ENCODE data around the gene JARID2. TPM values are rescaled to one million over a fixed set of nuclear protein-coding genes. Genes with fewer than 3 reads are reported as not detected.

Gene JARID2
- total RNA-seq, 2 donors from 2014 or later = 9.1 to 10.7 TPM

- no peak overlapping the region for H3K9ac ChIP-seq (ENCODE audit: low read depth in 2 of 2, low read length in 2 of 2)
- H3K4me3 ChIP-seq = no peak overlapping the region
- H3K27me3 ChIP-seq = no peaks in the 10 kb centered on the region
- intact Hi-C loops (cut with DNase I) = no loop called here
- H3K36me3 ChIP-seq = no peaks in the 10 kb centered on the region
- no peak for DNase-seq
- H3K9me3 ChIP-seq = no peaks in the 10 kb centered on the region
- H3K4me1 ChIP-seq = no peaks in the 10 kb centered on the region
- H3K27ac ChIP-seq = no peak overlapping the region
- no peak for TF ChIP-seq CTCF (IDR thresholded peaks at IDR 0.05)
Measured at GRCh38 chr6:15513801-15514711, 268.2 kb downstream of the JARID2 start.

- intact Hi-C loops (cut with DNase I) = no loop called here
- H3K27me3 ChIP-seq = no peaks in the 10 kb centered on the region
- H3K27ac ChIP-seq = no peak overlapping the region
- H3K4me3 ChIP-seq = no peak overlapping the region
- H3K36me3 ChIP-seq = no peaks in the 10 kb centered on the region
- no peaks in the 10 kb centered on the region for H3K9me3 ChIP-seq
- TF ChIP-seq CTCF (IDR thresholded peaks at IDR 0.05) = no peak
- DNase-seq = no peak
- H3K9ac ChIP-seq (ENCODE audit: low read depth in 2 of 2, low read length in 2 of 2) = no peak overlapping the region
- H3K4me1 ChIP-seq = no peaks in the 10 kb centered on the region
Measured at GRCh38 chr6:15515226-15515625, 269.4 kb downstream of the JARID2 start.

GRCh38 chr6:15515660-15516375, 269.9 kb downstream of the JARID2 start:
- intact Hi-C loops (cut with DNase I) = no loop called here
- DNase-seq = no peak
- H3K27ac ChIP-seq = no peak overlapping the region
- H3K4me3 ChIP-seq = no peak overlapping the region
- no peak for TF ChIP-seq CTCF (IDR thresholded peaks at IDR 0.05)
- H3K27me3 ChIP-seq = no peaks in the 10 kb centered on the region
- no peaks in the 10 kb centered on the region for H3K4me1 ChIP-seq
- H3K9me3 ChIP-seq = no peaks in the 10 kb centered on the region
- H3K36me3 ChIP-seq = no peaks in the 10 kb centered on the region
- H3K9ac ChIP-seq (ENCODE audit: low read depth in 2 of 2, low read length in 2 of 2) = no peak overlapping the region

- no peaks in the 10 kb centered on the region for H3K4me1 ChIP-seq
- no peaks in the 10 kb centered on the region for H3K36me3 ChIP-seq
- TF ChIP-seq CTCF (IDR thresholded peaks at IDR 0.05) = no peak
- no peaks in the 10 kb centered on the region for H3K9me3 ChIP-seq
- no peak overlapping the region for H3K27ac ChIP-seq
- no peak overlapping the region for H3K4me3 ChIP-seq
- no peaks in the 10 kb centered on the region for H3K27me3 ChIP-seq
- H3K9ac ChIP-seq (ENCODE audit: low read depth in 2 of 2, low read length in 2 of 2) = no peak overlapping the region
- no peak for DNase-seq
- intact Hi-C loops (cut with DNase I) = no loop called here
Measured at GRCh38 chr6:15516378-15516777, 270.5 kb downstream of the JARID2 start.

- intact Hi-C loops (cut with DNase I) = no loop called here
- Histone ChIP-seq H3K4me1 (no peaks in the 10 kb centered on the region), H3K9ac (ENCODE audit: low read depth in 2 of 2, low read length in 2 of 2) (no peak overlapping the region), H3K27ac (no peak overlapping the region), H3K27me3 (no peaks in the 10 kb centered on the region), H3K4me3 (no peak overlapping the region), H3K36me3 (no peaks in the 10 kb centered on the region), H3K9me3 (no peaks in the 10 kb centered on the region)
- no peak for DNase-seq
- TF ChIP-seq CTCF (IDR thresholded peaks at IDR 0.05) = no peak
Measured at GRCh38 chr6:15516923-15517560, 271.2 kb downstream of the JARID2 start.

All from colonic mucosa (tissue), 4 donors.